Vagina (tissue), 2 donors: ENCODE measurements around the gene CDKN2A. TPM values are rescaled to one million over a fixed set of nuclear protein-coding genes. Genes with fewer than 3 reads are reported as not detected.

Experiments used
- DNase-seq, 2 donors: peaks; one replicate each; pipeline ENCODE4 v3.0.0-alpha.2; 2017; ENCODE audit errors: extremely low spot score in 2 of 2
- H3K27ac ChIP-seq: fragments of 200-600 bp; sonication (generic); one replicate; pipeline ENCODE4 v1.5.1; 2019
- H3K27me3 ChIP-seq: fragments of 200-600 bp; sonication (generic); one replicate; pipeline ENCODE4 v1.5.1; 2019
- H3K36me3 ChIP-seq, 2 donors: fragments of 200-600 bp; sonication (generic); one replicate each; pipeline ENCODE4 v1.5.1; 2017 to 2019
- H3K4me1 ChIP-seq: fragments of 200-600 bp; sonication (generic); one replicate; pipeline ENCODE4 v1.5.1; 2019
- H3K4me3 ChIP-seq, 2 donors: fragments of 200-600 bp; sonication (generic); 1 replicate in 1 of 2; 2 replicates in 1 of 2; pipeline ENCODE4 v1.5.1; 2016 to 2019
- H3K9me3 ChIP-seq: fragments of 200-600 bp; sonication (generic); one replicate; pipeline ENCODE4 v1.5.1; 2019
- POLR2A ChIP-seq, 2 donors: fragments of 450-650 bp; IDR thresholded peaks; one replicate each; pipeline ENCODE4 v1.6.1; 2017; ENCODE audit warnings: antibody characterized with exemption in 2 of 2, mild to moderate bottlenecking in 2 of 2, moderate library complexity in 2 of 2
- POLR2AphosphoS5 ChIP-seq, 2 donors: sonication (generic); formaldehyde crosslinking; IDR thresholded peaks; one replicate each; pipeline ENCODE4 v1.9.0; 2017; ENCODE audit warnings: antibody characterized with exemption in 2 of 2, mild to moderate bottlenecking in 2 of 2, low read depth in 1 of 2; ENCODE audit not compliant: insufficient read depth in 1 of 2
- intact Hi-C: fragments of 100-400 bp; cut with DNase I; formaldehyde crosslinking; loops from one replicate; pipeline ENCODE4 v1.15.1; 2023
- total RNA-seq: library from RNA; depleted of rRNA; stranded (reverse); fragments of >200 nt; gene quantifications from one replicate; pipeline ENCODE4 v1.2.3, GENCODE V29; 2016
- TF ChIP-seq, protein P1 (sequence below), 3 experiments: fragments of 450-650 bp in 2 of 3; fragments of 200-600 bp in 1 of 3; sonication (generic) in 1 of 3; IDR thresholded peaks; one replicate each; pipeline ENCODE4 v1.5.1; 2017 to 2019; ENCODE audit warnings: antibody characterized with exemption in 3 of 3, mild to moderate bottlenecking in 2 of 3, moderate library complexity in 2 of 3

CDKN2A gene
- total RNA-seq, 1 donor from 2014 or later = 25.8 TPM

DNA sequence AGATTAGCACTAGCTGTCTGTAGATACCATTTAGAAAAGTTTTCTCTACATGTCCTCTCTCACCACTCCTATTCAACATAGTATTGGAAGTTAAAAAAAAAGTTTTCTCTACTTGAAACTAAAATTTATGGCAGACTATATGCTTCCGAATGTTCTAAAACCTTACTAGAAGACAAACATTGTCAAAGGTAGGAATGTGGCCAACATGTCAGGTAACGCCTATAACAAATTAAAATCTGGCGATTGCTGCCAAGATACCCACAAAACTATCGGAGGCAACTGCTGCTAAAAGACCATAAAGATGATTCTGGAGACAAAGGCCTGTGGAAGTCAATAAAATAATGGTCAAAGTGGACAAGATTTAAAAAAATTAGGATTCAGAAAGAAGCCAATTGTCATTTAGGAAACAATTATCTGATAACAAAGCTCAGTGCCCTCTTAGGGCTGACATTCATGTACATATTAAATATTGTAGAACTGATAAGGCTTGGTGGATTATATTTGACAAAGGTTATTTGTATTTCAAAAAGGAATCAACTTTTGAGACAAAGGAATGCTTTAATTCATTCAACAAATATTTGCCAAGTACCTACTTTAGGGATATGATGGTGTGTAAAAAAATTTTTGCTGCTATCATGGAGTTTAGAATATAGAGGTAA lies 52.7 kb downstream of the CDKN2A start:
- TF ChIP-seq POLR2AphosphoS5 (IDR thresholded peaks at IDR 0.05; ENCODE audit: insufficient read depth in 1 of 2, low read depth in 1 of 2) = no peak
- TF ChIP-seq, protein P1, sequence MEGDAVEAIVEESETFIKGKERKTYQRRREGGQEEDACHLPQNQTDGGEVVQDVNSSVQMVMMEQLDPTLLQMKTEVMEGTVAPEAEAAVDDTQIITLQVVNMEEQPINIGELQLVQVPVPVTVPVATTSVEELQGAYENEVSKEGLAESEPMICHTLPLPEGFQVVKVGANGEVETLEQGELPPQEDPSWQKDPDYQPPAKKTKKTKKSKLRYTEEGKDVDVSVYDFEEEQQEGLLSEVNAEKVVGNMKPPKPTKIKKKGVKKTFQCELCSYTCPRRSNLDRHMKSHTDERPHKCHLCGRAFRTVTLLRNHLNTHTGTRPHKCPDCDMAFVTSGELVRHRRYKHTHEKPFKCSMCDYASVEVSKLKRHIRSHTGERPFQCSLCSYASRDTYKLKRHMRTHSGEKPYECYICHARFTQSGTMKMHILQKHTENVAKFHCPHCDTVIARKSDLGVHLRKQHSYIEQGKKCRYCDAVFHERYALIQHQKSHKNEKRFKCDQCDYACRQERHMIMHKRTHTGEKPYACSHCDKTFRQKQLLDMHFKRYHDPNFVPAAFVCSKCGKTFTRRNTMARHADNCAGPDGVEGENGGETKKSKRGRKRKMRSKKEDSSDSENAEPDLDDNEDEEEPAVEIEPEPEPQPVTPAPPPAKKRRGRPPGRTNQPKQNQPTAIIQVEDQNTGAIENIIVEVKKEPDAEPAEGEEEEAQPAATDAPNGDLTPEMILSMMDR (IDR thresholded peaks at IDR 0.05) = no peak
- no peak for TF ChIP-seq POLR2A (IDR thresholded peaks at IDR 0.05)

GRCh38 chr9:21936161-21936560 lies 58.0 kb downstream of the CDKN2A start:
- no peak for TF ChIP-seq POLR2AphosphoS5 (IDR thresholded peaks at IDR 0.05; ENCODE audit: insufficient read depth in 1 of 2, low read depth in 1 of 2)
- no peak for TF ChIP-seq POLR2A (IDR thresholded peaks at IDR 0.05)
- TF ChIP-seq, protein P1 (IDR thresholded peaks at IDR 0.05) = no peak

More for the DNA sequence above, 52.7 kb downstream of the CDKN2A start:
- H3K4me3 ChIP-seq = no peak overlapping the region
- H3K27me3 ChIP-seq = no peaks in the 10 kb centered on the region
- H3K36me3 ChIP-seq = no peaks in the 10 kb centered on the region
- intact Hi-C loops = no loop called here
- H3K27ac ChIP-seq = no peak overlapping the region
- no peaks in the 10 kb centered on the region for H3K9me3 ChIP-seq
- DNase-seq = no peak
- no peaks in the 10 kb centered on the region for H3K4me1 ChIP-seq

GRCh38 chr9:21935631-21936030 lies 58.6 kb downstream of the CDKN2A start:
- intact Hi-C loops = no loop called here
- no peak overlapping the region for H3K4me3 ChIP-seq

More at GRCh38 chr9:21936161-21936560, 58.0 kb downstream of the CDKN2A start:
- intact Hi-C loops = no loop called here
- Histone ChIP-seq H3K36me3 (peaks cover 0 to 5% of the 10 kb centered on the region in 2 donors), H3K27ac (no peak overlapping the region), H3K4me1 (no peaks in the 10 kb centered on the region), H3K9me3 (no peaks in the 10 kb centered on the region), H3K4me3 (no peak overlapping the region), H3K27me3 (no peaks in the 10 kb centered on the region)
- DNase-seq = no peak

GRCh38 chr9:21933865-21934264 lies 60.3 kb downstream of the CDKN2A start:
- no peak for DNase-seq
- TF ChIP-seq, protein P1 (IDR thresholded peaks at IDR 0.05) = no peak
- no peak for TF ChIP-seq POLR2A (IDR thresholded peaks at IDR 0.05)
- TF ChIP-seq POLR2AphosphoS5 (IDR thresholded peaks at IDR 0.05; ENCODE audit: insufficient read depth in 1 of 2, low read depth in 1 of 2) = no peak
- Histone ChIP-seq H3K9me3 (no peaks in the 10 kb centered on the region), H3K4me1 (no peaks in the 10 kb centered on the region), H3K27me3 (no peaks in the 10 kb centered on the region), H3K4me3 (no peak overlapping the region), H3K27ac (no peak overlapping the region), H3K36me3 (peaks cover 0 to 5% of the 10 kb centered on the region in 2 donors)
- intact Hi-C loops = no loop called here

More at GRCh38 chr9:21935631-21936030, 58.6 kb downstream of the CDKN2A start:
- Histone ChIP-seq H3K4me1 (no peaks in the 10 kb centered on the region), H3K9me3 (no peaks in the 10 kb centered on the region), H3K27me3 (no peaks in the 10 kb centered on the region), H3K36me3 (peaks cover 0 to 5% of the 10 kb centered on the region in 2 donors), H3K27ac (no peak overlapping the region)
- DNase-seq = no peak
- TF ChIP-seq, protein P1 (IDR thresholded peaks at IDR 0.05) = no peak
- TF ChIP-seq POLR2AphosphoS5 (IDR thresholded peaks at IDR 0.05; ENCODE audit: insufficient read depth in 1 of 2, low read depth in 1 of 2) (no peak), POLR2A (IDR thresholded peaks at IDR 0.05) (no peak)

- Histone ChIP-seq H3K4me3 (no peak overlapping the region), H3K27me3 (no peaks in the 10 kb centered on the region), H3K27ac (no peak overlapping the region), H3K36me3 (peaks cover 0 to 5% of the 10 kb centered on the region in 2 donors), H3K9me3 (no peaks in the 10 kb centered on the region), H3K4me1 (no peaks in the 10 kb centered on the region)
- no peak for DNase-seq
- TF ChIP-seq POLR2A (IDR thresholded peaks at IDR 0.05) = no peak
- TF ChIP-seq POLR2AphosphoS5 (IDR thresholded peaks at IDR 0.05; ENCODE audit: insufficient read depth in 1 of 2, low read depth in 1 of 2) = no peak
- TF ChIP-seq, protein P1 (IDR thresholded peaks at IDR 0.05) = no peak
- intact Hi-C loops = no loop called here
Observed at GRCh38 chr9:21933281-21933680, 60.9 kb downstream of the CDKN2A start.
